Mesendoderm (in vitro differentiated cells): Measurements from ENCODE around the gene CACNA1S.

ENCODE experiments used
- DNase-seq: peaks from one replicate; pipeline ENCODE4 v3.0.0; 2013
- H2AK5ac ChIP-seq: 2 replicates; pipeline ENCODE4 v1.6.1; 2013; ENCODE audit warnings: low read length, inconsistent platforms
- H2BK120ac ChIP-seq: 2 replicates; pipeline ENCODE4 v1.6.1; 2013; ENCODE audit warnings: low read depth, mild to moderate bottlenecking, low read length, moderate library complexity, mixed read lengths
- H2BK15ac ChIP-seq: replicated peaks from 2 replicates; pipeline ENCODE4 v1.6.1; 2013; ENCODE audit warnings: low read depth, mild to moderate bottlenecking, moderate library complexity
- H2BK5ac ChIP-seq: 2 replicates; pipeline ENCODE4 v1.6.1; 2013; ENCODE audit warnings: low read length, inconsistent platforms
- H3K18ac ChIP-seq: 2 replicates; pipeline ENCODE4 v1.6.1; 2013; ENCODE audit warnings: mild to moderate bottlenecking, low read length, mixed read lengths
- H3K23ac ChIP-seq: one replicate; pipeline ENCODE4 v1.6.1; 2013; ENCODE audit warnings: low read length
- H3K27ac ChIP-seq: 2 replicates; pipeline ENCODE4 v1.5.1; 2013; ENCODE audit warnings: low read depth, mild to moderate bottlenecking, inconsistent platforms, low read length, moderate library complexity
- H3K27me3 ChIP-seq: 2 replicates; pipeline ENCODE4 v1.6.1; 2013; ENCODE audit warnings: low read length, control low read depth, mild to moderate bottlenecking, inconsistent platforms; ENCODE audit not compliant: insufficient read depth, poor library complexity
- H3K36me3 ChIP-seq: 2 replicates; pipeline ENCODE4 v1.6.1; 2013; ENCODE audit warnings: low read length, inconsistent platforms; ENCODE audit not compliant: control insufficient read depth, insufficient read depth
- H3K4ac ChIP-seq: one replicate; pipeline ENCODE4 v1.6.1; 2013; ENCODE audit warnings: low read depth, mild to moderate bottlenecking, low read length, moderate library complexity
- H3K4me1 ChIP-seq: 2 replicates; pipeline ENCODE4 v1.6.1; 2013; ENCODE audit warnings: low read depth, low read length, inconsistent platforms; ENCODE audit not compliant: control insufficient read depth
- H3K4me2 ChIP-seq: 2 replicates; pipeline ENCODE4 v1.6.1; 2013; ENCODE audit warnings: low read length
- H3K4me3 ChIP-seq: 2 replicates; pipeline ENCODE4 v1.5.1; 2013; ENCODE audit warnings: mild to moderate bottlenecking, low read length
- H3K56ac ChIP-seq: one replicate; pipeline ENCODE4 v1.6.1; 2013; ENCODE audit warnings: low read length
- H3K79me1 ChIP-seq: 2 replicates; pipeline ENCODE4 v1.6.1; 2013; ENCODE audit warnings: low read length, inconsistent platforms
- H3K79me2 ChIP-seq: 2 replicates; pipeline ENCODE4 v1.6.1; 2013; ENCODE audit warnings: mild to moderate bottlenecking, low read length; ENCODE audit not compliant: control insufficient read depth, insufficient read depth
- H3K9ac ChIP-seq: 2 replicates; pipeline ENCODE4 v1.6.1; 2013; ENCODE audit warnings: low read length, inconsistent platforms
- H4K5ac ChIP-seq: one replicate; pipeline ENCODE4 v1.6.1; 2013; ENCODE audit warnings: low read length
- H4K8ac ChIP-seq: one replicate; pipeline ENCODE4 v1.6.1; 2013; ENCODE audit warnings: low read depth, mild to moderate bottlenecking, control low read depth, low read length, moderate library complexity
- WGBS: extraction: QIAGEN DNeasy Blood & Tissue Kit; methylation state at CpG from one replicate; pipeline ENCODE4 v1.1.7; 2013; ENCODE audit warnings: low lambda C conversion rate, missing lambda C conversion rate; ENCODE audit not compliant: insufficient coverage; ENCODE audit errors: extremely low coverage; 5-methylcytosine and 5-hydroxymethylcytosine counted together

Gene CACNA1S

GRCh38 chr1:201059401-201059800 is 52.8 kb downstream of the CACNA1S start:
- H2BK120ac ChIP-seq = no peak overlapping the region
- H3K56ac ChIP-seq = peak overlapping the region; percentile 37
- H2BK5ac ChIP-seq = no peak overlapping the region
- H3K4me2 ChIP-seq = no peak overlapping the region
- H3K4ac ChIP-seq = no peak overlapping the region
- no peaks in the 10 kb centered on the region for H3K27me3 ChIP-seq
- no peak overlapping the region for H3K4me3 ChIP-seq
- H3K79me2 ChIP-seq = no peaks in the 10 kb centered on the region
- no peak overlapping the region for H4K5ac ChIP-seq
- no peak overlapping the region for H2BK15ac ChIP-seq
- H3K4me1 ChIP-seq = peaks cover 10% of the 10 kb centered on the region
- H3K36me3 ChIP-seq = no peaks in the 10 kb centered on the region
- no peak overlapping the region for H3K27ac ChIP-seq
- H3K18ac ChIP-seq = no peak overlapping the region
- peak; percentile 71 for DNase-seq
- H4K8ac ChIP-seq = no peak overlapping the region
- no peak overlapping the region for H2AK5ac ChIP-seq
- H3K9ac ChIP-seq = no peak overlapping the region
- no CpG with 5 or more reads among the region's 3 CpGs for WGBS
- H3K79me1 ChIP-seq = no peaks in the 10 kb centered on the region
- no peak overlapping the region for H3K23ac ChIP-seq

GRCh38 chr1:201054091-201054543 is 58.1 kb downstream of the CACNA1S start:
- WGBS = no CpG with 5 or more reads among the region's 10 CpGs
- H2BK15ac ChIP-seq = no peak overlapping the region
- no peaks in the 10 kb centered on the region for H3K27me3 ChIP-seq

GRCh38 chr1:201053155-201053860 is 58.9 kb downstream of the CACNA1S start:
- no CpG with 5 or more reads among the region's 22 CpGs for WGBS
- H3K27me3 ChIP-seq = no peaks in the 10 kb centered on the region
- no peak overlapping the region for H3K27ac ChIP-seq
- no peak overlapping the region for H2AK5ac ChIP-seq
- no peak overlapping the region for H3K4ac ChIP-seq
- H2BK120ac ChIP-seq = no peak overlapping the region
- H3K18ac ChIP-seq = no peak overlapping the region
- H2BK15ac ChIP-seq = no peak overlapping the region
- H3K23ac ChIP-seq = no peak overlapping the region
- H3K4me1 ChIP-seq = no peaks in the 10 kb centered on the region
- H4K5ac ChIP-seq = no peak overlapping the region
- H3K56ac ChIP-seq = no peak overlapping the region
- no peaks in the 10 kb centered on the region for H3K36me3 ChIP-seq
- no peaks in the 10 kb centered on the region for H3K79me1 ChIP-seq
- H4K8ac ChIP-seq = no peak overlapping the region
- no peaks in the 10 kb centered on the region for H3K79me2 ChIP-seq
- no peak overlapping the region for H2BK5ac ChIP-seq
- no peak overlapping the region for H3K9ac ChIP-seq
- H3K4me2 ChIP-seq = no peak overlapping the region
- H3K4me3 ChIP-seq = no peak overlapping the region
- peak; percentile 16 for DNase-seq

More at GRCh38 chr1:201054091-201054543, 58.1 kb downstream of the CACNA1S start:
- Histone ChIP-seq H3K56ac (no peak overlapping the region), H4K5ac (no peak overlapping the region), H3K23ac (no peak overlapping the region), H3K79me2 (no peaks in the 10 kb centered on the region), H3K36me3 (no peaks in the 10 kb centered on the region), H3K9ac (no peak overlapping the region), H3K79me1 (no peaks in the 10 kb centered on the region), H3K4me2 (no peak overlapping the region), H3K4ac (no peak overlapping the region), H2BK5ac (no peak overlapping the region), H2BK120ac (no peak overlapping the region), H4K8ac (no peak overlapping the region), H3K27ac (no peak overlapping the region), H3K4me3 (no peak overlapping the region), H3K18ac (no peak overlapping the region), H3K4me1 (peaks cover 3% of the 10 kb centered on the region), H2AK5ac (no peak overlapping the region)
- DNase-seq = no peak

DNA sequence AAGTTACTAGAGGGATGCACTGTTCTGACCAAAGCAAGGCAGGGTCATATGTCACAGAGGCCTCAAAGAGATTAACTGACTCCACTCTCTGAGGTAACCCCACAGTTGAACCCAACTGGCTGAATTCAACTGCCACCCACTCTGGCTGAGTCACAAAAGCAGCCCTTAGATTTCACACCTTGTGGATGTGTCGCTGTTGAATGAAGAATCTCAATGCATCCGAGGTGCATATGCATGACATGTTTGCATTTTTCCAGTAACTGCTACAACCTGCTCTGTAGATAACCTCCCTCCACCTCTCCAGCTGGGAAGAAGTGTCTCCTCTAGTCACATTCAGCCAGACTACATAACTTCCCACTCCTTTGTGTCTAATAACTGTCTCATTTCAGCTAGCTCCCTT is 60.8 kb downstream of the CACNA1S start:
- no peak overlapping the region for H3K4me3 ChIP-seq
- H3K4ac ChIP-seq = no peak overlapping the region
- no peak overlapping the region for H4K8ac ChIP-seq
- H4K5ac ChIP-seq = no peak overlapping the region
- H3K18ac ChIP-seq = no peak overlapping the region
- H3K79me1 ChIP-seq = no peaks in the 10 kb centered on the region
- H3K4me2 ChIP-seq = no peak overlapping the region
- H2BK5ac ChIP-seq = no peak overlapping the region
- no peak for DNase-seq
- H3K79me2 ChIP-seq = no peaks in the 10 kb centered on the region
- H3K56ac ChIP-seq = no peak overlapping the region
- H3K9ac ChIP-seq = no peak overlapping the region
- no peak overlapping the region for H2BK120ac ChIP-seq
- H3K4me1 ChIP-seq = no peaks in the 10 kb centered on the region
- no peak overlapping the region for H3K27ac ChIP-seq
- no peak overlapping the region for H3K23ac ChIP-seq
- no peaks in the 10 kb centered on the region for H3K27me3 ChIP-seq
- no peak overlapping the region for H2AK5ac ChIP-seq
- H3K36me3 ChIP-seq = no peaks in the 10 kb centered on the region
- WGBS = no CpG with 5 or more reads among the region's 2 CpGs
- H2BK15ac ChIP-seq = no peak overlapping the region

DNA sequence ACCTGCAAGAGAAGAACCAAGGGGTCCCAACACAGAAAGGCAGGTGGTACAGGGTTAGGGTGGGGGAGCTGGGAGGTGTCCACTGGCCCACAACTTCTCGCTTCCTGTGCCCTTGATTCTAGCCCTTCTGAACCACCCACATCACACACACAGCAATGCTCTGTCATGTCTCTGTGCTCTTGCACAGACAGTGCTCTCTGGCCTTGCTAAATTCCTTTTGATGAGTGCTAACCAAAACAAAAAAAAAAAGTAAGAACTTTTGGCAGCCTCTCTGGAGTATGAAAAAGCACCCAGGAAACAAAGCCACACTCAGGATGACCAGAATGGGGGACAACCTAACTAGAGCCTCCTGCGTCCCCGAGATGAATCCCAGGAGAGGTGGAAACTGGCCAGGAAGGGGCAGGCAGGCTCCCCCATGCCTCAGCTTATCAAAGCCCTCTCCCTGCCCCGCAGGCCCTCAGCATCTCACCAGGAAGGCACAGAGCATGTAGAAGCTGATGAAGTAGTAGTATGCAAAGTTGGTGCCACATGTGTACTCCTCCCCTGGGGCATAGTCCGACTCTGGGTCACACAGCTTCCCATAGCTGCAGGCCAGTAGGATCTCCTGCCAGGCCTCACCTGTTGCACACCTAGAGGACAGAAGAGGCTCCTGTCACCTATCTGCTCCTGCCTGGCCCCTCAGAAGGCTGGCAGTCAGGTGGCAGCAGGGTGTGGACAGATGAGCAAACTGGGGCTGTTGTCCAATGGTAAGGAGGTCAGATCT is 61.5 kb downstream of the CACNA1S start:
- Histone ChIP-seq H2BK5ac (no peak overlapping the region), H3K79me1 (no peaks in the 10 kb centered on the region), H3K4me3 (no peak overlapping the region), H4K8ac (no peak overlapping the region), H4K5ac (no peak overlapping the region), H2AK5ac (no peak overlapping the region), H2BK120ac (no peak overlapping the region), H3K18ac (no peak overlapping the region), H3K23ac (no peak overlapping the region), H3K4me1 (no peaks in the 10 kb centered on the region), H3K4ac (no peak overlapping the region), H3K27ac (no peak overlapping the region), H3K27me3 (no peaks in the 10 kb centered on the region), H3K56ac (no peak overlapping the region), H3K9ac (no peak overlapping the region), H2BK15ac (no peak overlapping the region), H3K4me2 (no peak overlapping the region), H3K36me3 (no peaks in the 10 kb centered on the region), H3K79me2 (no peaks in the 10 kb centered on the region)
- no peak for DNase-seq
- no CpG with 5 or more reads among the region's 5 CpGs for WGBS
